Brain pericyte (primary cell): Measurements from ENCODE around the gene AP1G2.

Experiments used
- DNase-seq: peaks from one replicate; pipeline ENCODE4 v3.0.0-alpha.2; 2012; ENCODE audit warnings: low read depth, low spot score

Gene AP1G2

GRCh38 chr14:23570806-23571483, 3.4 kb upstream of the AP1G2 start:
- DNase-seq = no peak

- DNase-seq = no peak
Observed at GRCh38 chr14:23569443-23570151, 2.0 kb upstream of the AP1G2 start.

- no peak for DNase-seq
Observed at GRCh38 chr14:23568600-23569331, 1.2 kb upstream of the AP1G2 start.

GRCh38 chr14:23568021-23568599, 519 bp upstream of the AP1G2 start:
- no peak for DNase-seq

GRCh38 chr14:23566778-23567185, 809 bp downstream of the AP1G2 start:
- DNase-seq = no peak

GRCh38 chr14:23566112-23566777, 1.3 kb downstream of the AP1G2 start:
- no peak for DNase-seq

GRCh38 chr14:23565626-23566025, 2.0 kb downstream of the AP1G2 start:
- no peak for DNase-seq

- no peak for DNase-seq
Observed at GRCh38 chr14:23564876-23565275, 2.7 kb downstream of the AP1G2 start.

- no peak for DNase-seq
Observed at GRCh38 chr14:23564181-23564812, 3.3 kb downstream of the AP1G2 start.

- DNase-seq = no peak
Observed at GRCh38 chr14:23563473-23564180, 4.0 kb downstream of the AP1G2 start.

GRCh38 chr14:23562822-23563472, 4.6 kb downstream of the AP1G2 start:
- no peak for DNase-seq

GRCh38 chr14:23561873-23562821, 5.4 kb downstream of the AP1G2 start:
- no peak for DNase-seq

- DNase-seq = no peak
Observed at GRCh38 chr14:23561259-23561658, 6.3 kb downstream of the AP1G2 start.

GRCh38 chr14:23559926-23560520, 7.6 kb downstream of the AP1G2 start:
- DNase-seq = no peak

- DNase-seq = no peak
Observed at GRCh38 chr14:23559010-23559925, 8.3 kb downstream of the AP1G2 start.

GRCh38 chr14:23558346-23559009, 9.1 kb downstream of the AP1G2 start:
- DNase-seq = no peak

GRCh38 chr14:23557946-23558345, 9.6 kb downstream of the AP1G2 start:
- no peak for DNase-seq
